SK-N-SH treated with all-trans-retinoic acid at 6 μM for 48 hours (cell line): ENCODE results near the gene ERC1.

Experiments
- ARNTL ChIP-seq: fragments of 450-650 bp; formaldehyde crosslinking; IDR thresholded peaks from 2 replicates; pipeline ENCODE4 v1.5.0; 2020; ENCODE audit warnings: low read depth, mild to moderate bottlenecking, moderate library complexity, borderline replicate concordance
- CREB5 ChIP-seq: fragments of 250-450 bp; sonication (Bioruptor Pico); IDR thresholded peaks from 2 replicates; pipeline ENCODE4 v1.5.1; 2020; ENCODE audit warnings: low read depth, mild to moderate bottlenecking, moderate library complexity
- CSDC2 ChIP-seq: fragments of 250-450 bp; sonication (Bioruptor Pico); IDR thresholded peaks from 2 replicates; pipeline ENCODE4 v1.5.0; 2020; ENCODE audit warnings: mild to moderate bottlenecking, moderate library complexity
- OSR1 ChIP-seq: fragments of 250-450 bp; sonication (Bioruptor Pico); IDR thresholded peaks from 2 replicates; pipeline ENCODE4 v1.8.0; 2022; ENCODE audit warnings: moderate library complexity, mild to moderate bottlenecking, inconsistent platforms
- PATZ1 ChIP-seq: fragments of 250-450 bp; sonication (Bioruptor Pico); IDR thresholded peaks from 2 replicates; pipeline ENCODE4 v1.8.0; 2020; ENCODE audit warnings: mild to moderate bottlenecking, moderate library complexity, borderline replicate concordance
- PPARA ChIP-seq: fragments of 250-450 bp; sonication (Bioruptor Pico); IDR thresholded peaks from 2 replicates; pipeline ENCODE4 v1.5.0; 2020; ENCODE audit warnings: mild to moderate bottlenecking, borderline replicate concordance
- RARB ChIP-seq: fragments of 250-450 bp; sonication (Bioruptor Pico); IDR thresholded peaks from 2 replicates; pipeline ENCODE4 v1.8.0; 2021; ENCODE audit warnings: mild to moderate bottlenecking, moderate library complexity
- ZFP3 ChIP-seq: fragments of 250-450 bp; sonication (Bioruptor Pico); IDR thresholded peaks from 2 replicates; pipeline ENCODE4 v1.5.0; 2020; ENCODE audit warnings: mild to moderate bottlenecking, moderate library complexity
- ZFP30 ChIP-seq: fragments of 450-650 bp; formaldehyde crosslinking; IDR thresholded peaks from 2 replicates; pipeline ENCODE4 v1.5.0; 2022; ENCODE audit warnings: mild to moderate bottlenecking, moderate library complexity
- TF ChIP-seq, protein P1 (sequence below): fragments of 250-450 bp; sonication (Bioruptor Pico); IDR thresholded peaks from 2 replicates; pipeline ENCODE4 v1.5.1; 2021; ENCODE audit warnings: mild to moderate bottlenecking, moderate library complexity
- TF ChIP-seq, protein P2 (sequence below): fragments of 250-450 bp; sonication (Bioruptor Pico); IDR thresholded peaks from 2 replicates; pipeline ENCODE4 v1.8.0; 2021; ENCODE audit warnings: low read depth, mild to moderate bottlenecking, moderate library complexity, borderline replicate concordance

GRCh38 chr12:1530592-1531152 lies 539.6 kb downstream of the ERC1 start:
- TF ChIP-seq OSR1 (CRISPR knock-in tag) = no peak
- TF ChIP-seq ARNTL (CRISPR knock-in tag) = no peak
- no peak for TF ChIP-seq CSDC2 (CRISPR knock-in tag)
- no peak for TF ChIP-seq PATZ1 (CRISPR knock-in tag)
- TF ChIP-seq, protein P1, sequence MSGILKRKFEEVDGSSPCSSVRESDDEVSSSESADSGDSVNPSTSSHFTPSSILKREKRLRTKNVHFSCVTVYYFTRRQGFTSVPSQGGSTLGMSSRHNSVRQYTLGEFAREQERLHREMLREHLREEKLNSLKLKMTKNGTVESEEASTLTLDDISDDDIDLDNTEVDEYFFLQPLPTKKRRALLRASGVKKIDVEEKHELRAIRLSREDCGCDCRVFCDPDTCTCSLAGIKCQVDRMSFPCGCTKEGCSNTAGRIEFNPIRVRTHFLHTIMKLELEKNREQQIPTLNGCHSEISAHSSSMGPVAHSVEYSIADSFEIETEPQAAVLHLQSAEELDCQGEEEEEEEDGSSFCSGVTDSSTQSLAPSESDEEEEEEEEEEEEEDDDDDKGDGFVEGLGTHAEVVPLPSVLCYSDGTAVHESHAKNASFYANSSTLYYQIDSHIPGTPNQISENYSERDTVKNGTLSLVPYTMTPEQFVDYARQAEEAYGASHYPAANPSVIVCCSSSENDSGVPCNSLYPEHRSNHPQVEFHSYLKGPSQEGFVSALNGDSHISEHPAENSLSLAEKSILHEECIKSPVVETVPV = no peak
- TF ChIP-seq, protein P2, sequence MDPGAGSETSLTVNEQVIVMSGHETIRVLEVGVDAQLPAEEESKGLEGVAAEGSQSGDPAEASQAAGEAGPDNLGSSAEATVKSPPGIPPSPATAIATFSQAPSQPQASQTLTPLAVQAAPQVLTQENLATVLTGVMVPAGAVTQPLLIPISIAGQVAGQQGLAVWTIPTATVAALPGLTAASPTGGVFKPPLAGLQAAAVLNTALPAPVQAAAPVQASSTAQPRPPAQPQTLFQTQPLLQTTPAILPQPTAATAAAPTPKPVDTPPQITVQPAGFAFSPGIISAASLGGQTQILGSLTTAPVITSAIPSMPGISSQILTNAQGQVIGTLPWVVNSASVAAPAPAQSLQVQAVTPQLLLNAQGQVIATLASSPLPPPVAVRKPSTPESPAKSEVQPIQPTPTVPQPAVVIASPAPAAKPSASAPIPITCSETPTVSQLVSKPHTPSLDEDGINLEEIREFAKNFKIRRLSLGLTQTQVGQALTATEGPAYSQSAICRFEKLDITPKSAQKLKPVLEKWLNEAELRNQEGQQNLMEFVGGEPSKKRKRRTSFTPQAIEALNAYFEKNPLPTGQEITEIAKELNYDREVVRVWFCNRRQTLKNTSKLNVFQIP (CRISPR knock-in tag) = no peak
- no peak for TF ChIP-seq RARB (CRISPR knock-in tag)
- TF ChIP-seq CREB5 (CRISPR knock-in tag) = no peak
- no peak for TF ChIP-seq PPARA
- no peak for TF ChIP-seq ZFP30 (CRISPR knock-in tag)
- TF ChIP-seq ZFP3 (CRISPR knock-in tag) = no peak
